Type B pancreatic cell (in vitro differentiated cells): ENCODE results near the gene ARF6. TPM values are rescaled to one million over a fixed set of nuclear protein-coding genes. Genes with fewer than 3 reads are reported as not detected.
A peak's percentile ranks its signal among the peaks of the same experiment; 100 is the strongest.
"Not testable (repeated sequence)": the region's sequence is repeated elsewhere in the genome, so short reads cannot be mapped to it uniquely, and the experiment has no call there.

Experiments used
- DNase-seq: peaks from one replicate; pipeline ENCODE4 v3.0.0; 2021; ENCODE audit warnings: mixed read lengths; ENCODE audit not compliant: unreplicated experiment; ENCODE audit errors: extremely low spot score
- H3K27ac Mint-ChIP-seq: 2 replicates; pipeline ENCODE4 v1.8.0; 2021; ENCODE audit warnings: mild to moderate bottlenecking, mixed read lengths
- H3K27me3 Mint-ChIP-seq: 2 replicates; pipeline ENCODE4 v1.8.0; 2021; ENCODE audit warnings: mixed read lengths
- H3K36me3 Mint-ChIP-seq: 2 replicates; pipeline ENCODE4 v1.8.0; 2021; ENCODE audit warnings: mixed read lengths
- H3K4me1 Mint-ChIP-seq: one replicate; pipeline ENCODE4 v1.8.0; 2021; ENCODE audit warnings: mixed read lengths; ENCODE audit not compliant: unreplicated experiment
- H3K4me3 Mint-ChIP-seq: 2 replicates; pipeline ENCODE4 v1.8.0; 2021; ENCODE audit warnings: mild to moderate bottlenecking, mixed read lengths
- H3K9me3 Mint-ChIP-seq: 2 replicates; pipeline ENCODE4 v1.8.0; 2021; ENCODE audit warnings: mixed read lengths
- total RNA-seq: library from RNA; stranded (reverse); gene quantifications from 2 replicates; pipeline ENCODE4 v1.2.1, GENCODE V29; 2021; ENCODE audit warnings: low replicate concordance
- TF ChIP-seq, protein P1 (sequence below): fragments of 200-600 bp; sonication (generic); conservative IDR thresholded peaks from 2 replicates; pipeline ENCODE4 v1.5.0; 2021; ENCODE audit warnings: antibody characterized with exemption, mild to moderate bottlenecking

Gene ARF6
- total RNA-seq, 1 donor from 2014 or later: 86.4 TPM

DNA sequence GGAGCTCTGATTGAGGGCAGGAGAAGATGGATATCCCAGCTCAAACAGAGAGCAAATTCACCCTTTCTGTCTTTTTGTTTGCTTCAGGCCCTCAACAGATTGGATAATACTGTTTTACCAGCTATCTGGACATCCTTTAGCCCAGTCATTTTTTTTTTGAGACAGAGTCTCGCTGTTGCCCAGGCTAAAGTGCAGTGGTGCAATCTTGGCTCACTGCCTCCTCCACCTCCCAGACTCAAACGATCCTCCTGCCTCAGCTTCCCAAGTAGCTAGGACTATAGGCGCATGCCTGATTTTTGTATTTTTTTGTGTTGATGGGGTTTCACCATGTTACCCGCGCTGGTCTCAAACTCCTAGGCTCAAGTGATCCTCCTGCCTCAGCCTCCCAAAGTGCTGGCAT is 40.8 kb downstream of the ARF6 start:
- no peak for DNase-seq
- H3K4me1 Mint-ChIP-seq: no peaks in the 10 kb centered on the region
- H3K9me3 Mint-ChIP-seq: peaks cover 5% of the 10 kb centered on the region
- H3K27ac Mint-ChIP-seq: no peak overlapping the region
- no peaks in the 10 kb centered on the region for H3K36me3 Mint-ChIP-seq
- H3K27me3 Mint-ChIP-seq: no peaks in the 10 kb centered on the region
- TF ChIP-seq, protein P1, sequence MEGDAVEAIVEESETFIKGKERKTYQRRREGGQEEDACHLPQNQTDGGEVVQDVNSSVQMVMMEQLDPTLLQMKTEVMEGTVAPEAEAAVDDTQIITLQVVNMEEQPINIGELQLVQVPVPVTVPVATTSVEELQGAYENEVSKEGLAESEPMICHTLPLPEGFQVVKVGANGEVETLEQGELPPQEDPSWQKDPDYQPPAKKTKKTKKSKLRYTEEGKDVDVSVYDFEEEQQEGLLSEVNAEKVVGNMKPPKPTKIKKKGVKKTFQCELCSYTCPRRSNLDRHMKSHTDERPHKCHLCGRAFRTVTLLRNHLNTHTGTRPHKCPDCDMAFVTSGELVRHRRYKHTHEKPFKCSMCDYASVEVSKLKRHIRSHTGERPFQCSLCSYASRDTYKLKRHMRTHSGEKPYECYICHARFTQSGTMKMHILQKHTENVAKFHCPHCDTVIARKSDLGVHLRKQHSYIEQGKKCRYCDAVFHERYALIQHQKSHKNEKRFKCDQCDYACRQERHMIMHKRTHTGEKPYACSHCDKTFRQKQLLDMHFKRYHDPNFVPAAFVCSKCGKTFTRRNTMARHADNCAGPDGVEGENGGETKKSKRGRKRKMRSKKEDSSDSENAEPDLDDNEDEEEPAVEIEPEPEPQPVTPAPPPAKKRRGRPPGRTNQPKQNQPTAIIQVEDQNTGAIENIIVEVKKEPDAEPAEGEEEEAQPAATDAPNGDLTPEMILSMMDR: no peak
- no peak overlapping the region for H3K4me3 Mint-ChIP-seq

DNA sequence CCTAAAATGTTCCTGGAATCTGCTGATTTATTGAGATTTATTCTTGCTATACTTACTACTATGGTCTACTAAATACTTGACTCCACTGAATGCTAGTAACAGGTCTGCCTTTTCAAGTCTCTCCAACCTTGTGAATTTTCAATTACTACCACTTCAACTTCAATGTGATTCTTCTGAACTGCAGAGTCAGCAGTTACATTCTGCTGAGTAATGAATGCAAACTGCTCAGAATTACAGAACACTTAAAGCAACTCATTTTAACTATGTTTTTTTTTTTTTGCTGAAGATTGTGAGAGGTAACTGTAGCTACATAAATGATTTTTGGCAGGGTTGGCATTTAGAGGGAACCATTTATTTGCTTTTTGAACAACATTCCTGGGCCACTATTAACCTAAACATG is 41.8 kb downstream of the ARF6 start:
- TF ChIP-seq, protein P1: no peak
- Mint-ChIP-seq H3K36me3 (no peaks in the 10 kb centered on the region), H3K27me3 (no peaks in the 10 kb centered on the region), H3K9me3 (peaks cover 10% of the 10 kb centered on the region), H3K4me3 (no peak overlapping the region), H3K27ac (peak overlapping the region; percentile 2), H3K4me1 (no peaks in the 10 kb centered on the region)
- DNase-seq: no peak

DNA sequence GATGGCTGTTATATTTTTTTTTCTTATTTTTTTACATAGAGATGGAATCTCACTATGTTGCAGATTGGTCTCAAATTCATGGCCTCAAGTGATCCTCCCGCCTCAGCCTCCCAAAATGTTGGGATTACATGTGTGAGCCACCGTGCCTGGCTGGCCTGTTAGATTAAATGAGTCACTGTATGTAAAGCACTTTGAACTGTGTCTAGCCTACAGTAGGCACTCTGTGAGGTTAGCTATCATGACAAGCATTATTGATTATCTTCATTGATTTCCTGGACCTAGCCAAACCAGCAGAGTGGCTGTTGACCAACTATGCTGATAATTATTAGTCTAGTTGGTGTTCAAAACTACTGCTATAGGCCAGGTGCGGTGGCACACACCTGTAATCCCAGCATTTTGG is 42.6 kb downstream of the ARF6 start:
- peaks cover 10% of the 10 kb centered on the region for H3K9me3 Mint-ChIP-seq
- peaks cover 5% of the 10 kb centered on the region for H3K4me1 Mint-ChIP-seq
- H3K27me3 Mint-ChIP-seq: no peaks in the 10 kb centered on the region
- H3K4me3 Mint-ChIP-seq: no peak overlapping the region
- no peaks in the 10 kb centered on the region for H3K36me3 Mint-ChIP-seq
- H3K27ac Mint-ChIP-seq: no peak overlapping the region
- DNase-seq: no peak
- TF ChIP-seq, protein P1: no peak

DNA sequence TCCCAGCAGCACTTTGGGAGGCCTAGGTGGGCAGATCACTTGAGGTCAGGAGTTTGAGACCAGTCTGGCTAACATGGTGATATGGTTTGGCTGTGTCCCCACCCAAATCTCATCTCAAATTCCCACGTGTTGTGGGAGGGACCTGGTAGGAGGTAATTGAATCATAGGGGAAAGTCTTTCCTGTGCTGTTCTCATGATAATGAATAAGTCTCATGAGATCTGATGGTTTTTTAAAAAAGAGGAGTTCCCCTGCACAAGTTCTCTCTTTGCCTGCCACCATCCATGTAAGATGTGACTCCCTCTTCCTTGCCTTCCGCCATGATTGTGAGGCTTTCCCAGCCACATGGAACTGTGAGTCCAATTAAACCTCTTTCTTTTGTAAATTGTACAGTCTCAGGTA is 43.4 kb downstream of the ARF6 start:
- not testable (repeated sequence) for H3K4me1 Mint-ChIP-seq, H3K4me3 Mint-ChIP-seq, H3K27me3 Mint-ChIP-seq, H3K27ac Mint-ChIP-seq, DNase-seq, H3K36me3 Mint-ChIP-seq
- peaks cover 10% of the 10 kb centered on the region for H3K9me3 Mint-ChIP-seq

DNA sequence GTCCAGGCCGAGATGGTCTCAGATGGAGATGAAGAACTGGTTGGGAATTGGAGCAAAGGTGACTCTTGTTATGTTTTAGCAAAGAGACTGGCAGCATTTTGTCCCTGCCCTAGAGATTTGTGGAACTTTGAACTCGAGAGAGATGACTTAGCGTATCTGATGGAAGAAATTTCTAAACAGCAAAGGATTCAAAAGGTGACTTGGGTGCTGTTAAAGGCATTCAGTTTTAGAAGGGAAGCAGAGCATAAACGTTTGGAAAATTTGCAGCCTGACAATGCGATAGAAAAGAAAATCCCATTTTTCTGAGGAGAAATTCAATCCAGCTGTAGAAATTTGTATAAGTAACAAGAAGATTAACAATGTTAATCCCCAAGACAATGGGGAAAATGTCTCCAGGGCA is 44.0 kb downstream of the ARF6 start:
- peaks cover 10% of the 10 kb centered on the region for H3K9me3 Mint-ChIP-seq
- H3K4me1 Mint-ChIP-seq, H3K27me3 Mint-ChIP-seq, DNase-seq, H3K36me3 Mint-ChIP-seq, H3K27ac Mint-ChIP-seq, H3K4me3 Mint-ChIP-seq: not testable (repeated sequence)

DNA sequence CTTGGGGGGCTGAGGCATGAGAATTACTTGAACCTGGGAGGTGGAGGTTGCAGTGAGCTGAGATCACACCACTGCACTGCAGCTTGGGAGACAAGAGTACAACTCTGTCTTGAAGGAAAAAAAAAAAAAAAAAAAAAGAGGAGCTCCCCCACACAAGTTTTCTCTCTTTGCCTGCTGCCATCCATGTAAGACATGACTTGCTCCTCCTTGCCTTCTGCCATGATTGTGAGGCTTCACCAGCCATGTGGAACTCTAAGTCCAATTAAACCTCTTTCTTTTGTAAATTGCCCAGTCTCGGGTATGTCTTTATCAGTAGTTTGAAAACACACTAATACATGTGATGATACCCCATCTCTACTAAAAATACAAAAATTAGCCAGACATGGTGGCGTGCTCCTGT is 46.3 kb downstream of the ARF6 start:
- H3K27me3 Mint-ChIP-seq, H3K36me3 Mint-ChIP-seq, H3K4me1 Mint-ChIP-seq, H3K27ac Mint-ChIP-seq, H3K4me3 Mint-ChIP-seq, DNase-seq: not testable (repeated sequence)
- H3K9me3 Mint-ChIP-seq: peaks cover 18% of the 10 kb centered on the region

DNA sequence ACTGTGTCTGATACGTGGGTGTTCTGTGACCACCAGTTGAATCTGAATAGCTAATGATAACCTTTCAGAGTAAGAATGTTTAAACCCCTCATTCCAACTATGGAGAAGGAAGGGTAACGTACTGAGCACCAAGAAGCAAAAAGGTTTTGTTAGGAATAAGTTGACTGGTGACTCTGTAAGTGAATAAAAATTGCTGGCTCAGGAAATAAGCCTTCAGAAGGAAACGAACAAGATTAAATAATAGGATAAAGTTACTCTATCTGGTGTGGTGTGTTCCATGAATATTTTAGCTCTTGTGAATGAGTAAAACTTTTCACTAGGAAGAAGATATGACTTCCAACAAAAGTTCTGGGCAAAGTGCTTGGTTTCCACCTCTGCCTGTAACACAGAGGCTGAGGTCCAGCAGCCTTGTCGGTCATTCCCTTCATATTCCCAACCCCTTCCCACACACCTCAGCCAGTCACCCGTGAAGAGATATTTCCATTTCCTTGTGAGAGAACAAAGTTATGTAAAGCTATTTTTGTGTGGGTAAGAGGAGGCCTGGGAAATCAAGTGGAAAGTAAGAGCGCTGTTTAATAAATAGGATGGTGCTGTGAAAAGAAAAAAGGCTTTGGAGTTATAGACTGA is 47.1 kb downstream of the ARF6 start:
- TF ChIP-seq, protein P1: no peak
- no peak for DNase-seq
- H3K27me3 Mint-ChIP-seq: no peaks in the 10 kb centered on the region
- H3K27ac Mint-ChIP-seq: peak overlapping the region; percentile 77
- peaks cover 5% of the 10 kb centered on the region for H3K4me1 Mint-ChIP-seq
- H3K4me3 Mint-ChIP-seq: peak overlapping the region; percentile 61
- H3K36me3 Mint-ChIP-seq: no peaks in the 10 kb centered on the region
- H3K9me3 Mint-ChIP-seq: peaks cover 18% of the 10 kb centered on the region
